Tibial nerve (tissue), 3 donors: ENCODE results near the gene CARM1.

Experiments
- POLR2A ChIP-seq, 2 donors: fragments of 450-650 bp; IDR thresholded peaks; one replicate each; pipeline ENCODE4 v1.6.1; 2017; ENCODE audit warnings: antibody characterized with exemption in 2 of 2, mild to moderate bottlenecking in 2 of 2, moderate library complexity in 2 of 2
- TF ChIP-seq, protein P1 (sequence below), 5 experiments: fragments of 200-600 bp in 3 of 5; fragments of 450-650 bp in 2 of 5; sonication (generic) in 3 of 5; IDR thresholded peaks; one replicate each; pipeline ENCODE4 v1.5.1; 2016 to 2019; ENCODE audit warnings: antibody characterized with exemption in 5 of 5, mild to moderate bottlenecking in 3 of 5, moderate library complexity in 2 of 5

DNA sequence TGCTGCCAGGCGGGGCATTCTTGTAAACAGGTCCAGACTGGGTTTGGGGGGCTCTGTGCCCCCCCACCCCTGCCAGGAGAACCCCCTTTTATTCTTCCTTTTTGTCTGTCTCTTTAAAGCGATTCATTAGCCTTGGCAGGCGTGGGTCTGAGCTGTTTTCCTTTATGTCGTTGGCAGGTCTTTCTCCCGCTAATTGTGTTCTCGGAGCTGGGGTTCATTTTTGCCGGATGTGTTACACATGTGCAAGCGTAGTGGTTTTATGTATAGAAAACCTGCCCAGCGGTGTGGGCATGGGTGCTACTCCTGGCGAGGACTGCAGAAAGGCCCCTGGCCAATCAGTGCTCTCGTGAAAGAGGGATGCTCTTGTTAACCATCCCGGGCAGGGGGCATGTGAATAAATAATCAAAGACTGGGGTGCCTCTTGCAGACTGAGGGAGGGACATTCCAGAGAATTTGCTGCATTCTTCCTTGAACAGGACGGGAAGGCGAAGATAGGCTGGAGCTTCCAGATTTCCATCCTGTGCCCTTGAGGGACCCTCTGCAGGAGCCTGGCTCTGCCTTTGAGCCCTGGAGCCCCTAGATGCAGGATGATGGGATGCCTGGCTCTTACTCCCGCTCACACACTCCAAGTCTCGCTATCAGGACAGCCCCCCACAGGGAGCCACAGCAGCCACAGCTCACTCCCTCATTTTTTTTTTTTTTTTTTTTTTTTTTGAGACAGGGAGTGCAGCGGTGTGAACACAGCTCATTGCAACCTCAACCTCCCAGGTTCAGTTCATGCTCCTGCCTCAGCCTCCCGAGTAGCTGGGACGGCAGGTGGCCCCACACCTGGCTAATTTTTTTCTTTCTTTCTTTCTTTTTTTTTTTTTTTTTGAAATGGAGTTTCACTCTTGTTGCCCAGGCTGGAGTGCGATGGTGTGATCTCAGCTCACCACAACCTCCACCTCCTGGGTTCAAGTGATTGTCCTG is 14.1 kb downstream of the CARM1 start:
- TF ChIP-seq, protein P1, sequence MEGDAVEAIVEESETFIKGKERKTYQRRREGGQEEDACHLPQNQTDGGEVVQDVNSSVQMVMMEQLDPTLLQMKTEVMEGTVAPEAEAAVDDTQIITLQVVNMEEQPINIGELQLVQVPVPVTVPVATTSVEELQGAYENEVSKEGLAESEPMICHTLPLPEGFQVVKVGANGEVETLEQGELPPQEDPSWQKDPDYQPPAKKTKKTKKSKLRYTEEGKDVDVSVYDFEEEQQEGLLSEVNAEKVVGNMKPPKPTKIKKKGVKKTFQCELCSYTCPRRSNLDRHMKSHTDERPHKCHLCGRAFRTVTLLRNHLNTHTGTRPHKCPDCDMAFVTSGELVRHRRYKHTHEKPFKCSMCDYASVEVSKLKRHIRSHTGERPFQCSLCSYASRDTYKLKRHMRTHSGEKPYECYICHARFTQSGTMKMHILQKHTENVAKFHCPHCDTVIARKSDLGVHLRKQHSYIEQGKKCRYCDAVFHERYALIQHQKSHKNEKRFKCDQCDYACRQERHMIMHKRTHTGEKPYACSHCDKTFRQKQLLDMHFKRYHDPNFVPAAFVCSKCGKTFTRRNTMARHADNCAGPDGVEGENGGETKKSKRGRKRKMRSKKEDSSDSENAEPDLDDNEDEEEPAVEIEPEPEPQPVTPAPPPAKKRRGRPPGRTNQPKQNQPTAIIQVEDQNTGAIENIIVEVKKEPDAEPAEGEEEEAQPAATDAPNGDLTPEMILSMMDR (IDR thresholded peaks at IDR 0.05), result no peak
- no peak for TF ChIP-seq POLR2A (IDR thresholded peaks at IDR 0.05)
